GM12801 (cell line): ENCODE measurements around the gene ZNF367.

Experiments
- CTCF ChIP-seq: IDR thresholded peaks from one replicate; pipeline ENCODE4 v1.5.1; 2011; ENCODE audit warnings: control low read depth; ENCODE audit not compliant: insufficient read length; ENCODE audit errors: extremely low read depth

The ZNF367 gene

DNA sequence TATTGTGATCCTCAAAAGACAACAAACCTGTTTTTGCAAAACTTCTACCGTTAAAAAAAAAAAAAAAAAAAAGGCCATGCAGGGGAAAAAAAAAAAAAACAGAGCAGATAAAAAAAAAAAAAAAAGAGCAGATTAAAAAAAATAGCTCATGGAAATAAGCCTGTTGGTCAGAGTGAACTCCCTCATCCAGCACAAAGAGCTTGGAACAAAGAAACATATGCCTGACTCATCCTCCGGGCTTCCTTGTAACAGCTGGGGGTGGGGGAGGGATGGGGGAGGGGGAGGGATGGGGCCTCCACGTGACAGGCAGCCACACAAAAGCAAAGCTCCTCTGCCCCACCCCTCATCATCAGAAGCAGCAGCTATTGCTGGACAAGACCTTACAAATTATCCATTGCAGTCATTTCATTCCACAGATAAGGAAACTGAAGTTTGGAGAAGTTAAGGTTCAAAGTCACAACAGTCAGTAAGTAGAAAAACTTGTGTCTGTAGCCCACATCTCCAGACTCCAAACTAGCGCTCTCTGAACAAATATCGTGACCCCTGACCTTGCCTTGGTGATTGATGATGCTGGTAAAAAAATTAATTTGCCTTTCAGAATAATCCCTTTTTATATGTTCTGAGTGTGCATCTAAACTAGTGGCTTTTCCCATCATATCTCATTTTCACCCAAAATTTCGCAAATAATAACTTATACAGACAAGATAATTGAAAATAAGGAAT lies 73.6 kb downstream of the ZNF367 start:
- no peak for TF ChIP-seq CTCF

- no peak for TF ChIP-seq CTCF
Measured at GRCh38 chr9:96343515-96344360, 74.4 kb downstream of the ZNF367 start.

DNA sequence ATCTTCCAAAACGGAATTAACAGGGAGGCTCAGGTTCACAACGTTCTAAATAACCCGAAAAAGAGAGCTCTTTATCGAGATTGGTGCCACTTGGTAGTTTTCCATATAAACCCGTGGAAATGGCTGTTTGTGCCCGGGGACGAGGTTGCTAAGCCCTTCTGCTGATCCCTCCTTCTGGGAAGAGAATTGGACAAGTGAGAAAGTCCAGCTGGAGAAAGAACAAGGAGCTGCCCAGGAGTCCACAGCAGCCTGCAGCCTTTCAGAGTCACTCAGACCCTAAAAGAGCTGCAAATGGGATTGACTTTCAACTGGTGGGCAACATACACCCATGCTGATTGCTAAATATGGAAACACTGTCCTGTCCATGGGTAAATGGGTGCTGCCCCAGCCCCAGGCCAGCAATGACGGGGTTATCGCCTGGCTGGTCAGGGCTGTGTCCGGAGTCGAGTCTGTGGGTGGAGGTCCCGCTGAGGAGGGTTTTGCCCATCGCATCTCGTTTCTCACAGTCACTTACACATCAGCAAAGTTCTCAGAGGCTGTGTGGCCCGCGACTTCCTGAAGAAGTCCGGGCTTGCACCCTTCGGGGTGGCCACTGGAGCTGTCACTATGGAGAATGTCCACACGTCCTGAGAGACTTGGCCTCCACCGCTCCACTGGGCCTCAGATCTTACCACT lies 75.5 kb downstream of the ZNF367 start:
- no peak for TF ChIP-seq CTCF

DNA sequence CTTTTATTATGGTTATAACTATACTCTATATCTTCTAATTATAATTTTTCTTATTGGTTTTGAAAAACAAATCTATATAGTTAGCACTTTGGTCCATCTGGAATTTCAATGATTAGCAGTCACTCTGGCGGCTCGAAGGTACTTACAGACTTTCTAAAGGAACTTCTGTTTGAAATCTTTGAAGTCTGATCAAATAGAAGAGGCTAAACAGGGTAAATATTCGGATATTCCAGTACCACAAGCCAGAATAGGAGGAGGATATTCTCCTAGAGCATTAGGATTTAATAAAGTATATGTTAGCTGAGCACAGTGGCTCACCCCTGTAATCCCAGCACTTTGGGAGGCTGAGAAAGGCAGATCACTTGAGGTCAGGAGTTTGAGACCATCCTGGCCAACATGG lies 77.5 kb downstream of the ZNF367 start:
- no peak for TF ChIP-seq CTCF

GRCh38 chr9:96338299-96338698 lies 79.9 kb downstream of the ZNF367 start:
- TF ChIP-seq CTCF = no peak
